ENCODE measurements around the gene RADX.

RADX gene

DNA sequence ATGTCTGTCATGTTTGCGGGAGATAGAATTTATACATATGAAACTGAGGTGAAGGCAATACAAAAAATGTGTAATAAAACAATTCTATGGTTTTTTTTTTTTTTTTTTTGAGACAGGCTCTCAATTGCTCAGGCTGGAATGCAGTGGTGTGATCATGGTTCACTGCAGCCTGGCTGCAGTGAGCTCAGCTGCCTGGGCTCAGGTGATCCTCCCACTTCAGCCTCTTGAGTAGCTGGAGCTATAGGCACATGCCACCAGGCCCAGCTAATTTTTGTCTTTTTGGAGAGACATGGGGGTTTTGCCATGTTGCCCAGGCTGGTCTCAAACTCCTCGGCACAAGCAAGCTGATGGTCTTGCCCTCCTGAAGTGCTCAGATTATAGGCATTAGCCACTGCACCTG is 10.1 kb downstream of the RADX start:
- no peak overlapping the region for H3K27ac ChIP-seq (replicated peaks)
- DNase-seq (ENCODE audit: low read depth in 1 of 2, low spot score in 1 of 2), result no peak
- H3K4me3 ChIP-seq (replicated peaks; ENCODE audit: insufficient read depth, low read length), result no peak overlapping the region
- H3K27me3 ChIP-seq (ENCODE audit: insufficient read depth, poor library complexity, severe bottlenecking), result no peaks in the 10 kb centered on the region
- TF ChIP-seq SPI1 (IDR thresholded peaks at IDR 0.05; ENCODE audit: borderline replicate concordance, low read depth), result no peak
- TF ChIP-seq POLR2AphosphoS5 (IDR thresholded peaks at IDR 0.05; ENCODE audit: low read depth), result no peak
- TF ChIP-seq, protein P1, sequence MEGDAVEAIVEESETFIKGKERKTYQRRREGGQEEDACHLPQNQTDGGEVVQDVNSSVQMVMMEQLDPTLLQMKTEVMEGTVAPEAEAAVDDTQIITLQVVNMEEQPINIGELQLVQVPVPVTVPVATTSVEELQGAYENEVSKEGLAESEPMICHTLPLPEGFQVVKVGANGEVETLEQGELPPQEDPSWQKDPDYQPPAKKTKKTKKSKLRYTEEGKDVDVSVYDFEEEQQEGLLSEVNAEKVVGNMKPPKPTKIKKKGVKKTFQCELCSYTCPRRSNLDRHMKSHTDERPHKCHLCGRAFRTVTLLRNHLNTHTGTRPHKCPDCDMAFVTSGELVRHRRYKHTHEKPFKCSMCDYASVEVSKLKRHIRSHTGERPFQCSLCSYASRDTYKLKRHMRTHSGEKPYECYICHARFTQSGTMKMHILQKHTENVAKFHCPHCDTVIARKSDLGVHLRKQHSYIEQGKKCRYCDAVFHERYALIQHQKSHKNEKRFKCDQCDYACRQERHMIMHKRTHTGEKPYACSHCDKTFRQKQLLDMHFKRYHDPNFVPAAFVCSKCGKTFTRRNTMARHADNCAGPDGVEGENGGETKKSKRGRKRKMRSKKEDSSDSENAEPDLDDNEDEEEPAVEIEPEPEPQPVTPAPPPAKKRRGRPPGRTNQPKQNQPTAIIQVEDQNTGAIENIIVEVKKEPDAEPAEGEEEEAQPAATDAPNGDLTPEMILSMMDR (IDR thresholded peaks at IDR 0.05; ENCODE audit: insufficient read depth, low read length), result no peak
- TF ChIP-seq, protein P2, sequence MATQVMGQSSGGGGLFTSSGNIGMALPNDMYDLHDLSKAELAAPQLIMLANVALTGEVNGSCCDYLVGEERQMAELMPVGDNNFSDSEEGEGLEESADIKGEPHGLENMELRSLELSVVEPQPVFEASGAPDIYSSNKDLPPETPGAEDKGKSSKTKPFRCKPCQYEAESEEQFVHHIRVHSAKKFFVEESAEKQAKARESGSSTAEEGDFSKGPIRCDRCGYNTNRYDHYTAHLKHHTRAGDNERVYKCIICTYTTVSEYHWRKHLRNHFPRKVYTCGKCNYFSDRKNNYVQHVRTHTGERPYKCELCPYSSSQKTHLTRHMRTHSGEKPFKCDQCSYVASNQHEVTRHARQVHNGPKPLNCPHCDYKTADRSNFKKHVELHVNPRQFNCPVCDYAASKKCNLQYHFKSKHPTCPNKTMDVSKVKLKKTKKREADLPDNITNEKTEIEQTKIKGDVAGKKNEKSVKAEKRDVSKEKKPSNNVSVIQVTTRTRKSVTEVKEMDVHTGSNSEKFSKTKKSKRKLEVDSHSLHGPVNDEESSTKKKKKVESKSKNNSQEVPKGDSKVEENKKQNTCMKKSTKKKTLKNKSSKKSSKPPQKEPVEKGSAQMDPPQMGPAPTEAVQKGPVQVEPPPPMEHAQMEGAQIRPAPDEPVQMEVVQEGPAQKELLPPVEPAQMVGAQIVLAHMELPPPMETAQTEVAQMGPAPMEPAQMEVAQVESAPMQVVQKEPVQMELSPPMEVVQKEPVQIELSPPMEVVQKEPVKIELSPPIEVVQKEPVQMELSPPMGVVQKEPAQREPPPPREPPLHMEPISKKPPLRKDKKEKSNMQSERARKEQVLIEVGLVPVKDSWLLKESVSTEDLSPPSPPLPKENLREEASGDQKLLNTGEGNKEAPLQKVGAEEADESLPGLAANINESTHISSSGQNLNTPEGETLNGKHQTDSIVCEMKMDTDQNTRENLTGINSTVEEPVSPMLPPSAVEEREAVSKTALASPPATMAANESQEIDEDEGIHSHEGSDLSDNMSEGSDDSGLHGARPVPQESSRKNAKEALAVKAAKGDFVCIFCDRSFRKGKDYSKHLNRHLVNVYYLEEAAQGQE (IDR thresholded peaks at IDR 0.05; ENCODE audit: insufficient replicate concordance, low read depth), result no peak
- TF ChIP-seq GABPA (IDR thresholded peaks at IDR 0.05; ENCODE audit: low read depth), result no peak

DNA sequence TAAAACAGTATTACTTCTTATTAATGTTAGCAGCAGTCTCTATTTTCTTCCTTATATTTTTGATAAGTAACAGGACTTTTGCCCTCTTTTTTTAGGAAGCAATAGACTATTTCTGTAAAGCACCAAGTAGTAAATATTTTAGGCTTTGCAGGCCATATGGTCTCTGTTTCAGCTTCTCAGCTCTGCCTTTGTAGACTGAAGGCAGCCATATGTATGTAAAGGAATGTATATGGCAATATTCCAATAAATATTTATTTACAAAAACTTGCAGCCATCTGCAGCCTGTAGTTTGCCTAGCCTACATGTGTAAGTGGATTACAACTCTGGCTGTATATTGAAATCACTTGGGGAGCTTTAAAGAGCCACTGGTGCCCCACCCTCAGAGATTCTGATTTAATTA is 15.0 kb downstream of the RADX start:
- H3K27me3 ChIP-seq (ENCODE audit: insufficient read depth, poor library complexity, severe bottlenecking), result no peaks in the 10 kb centered on the region
- no peak overlapping the region for H3K4me3 ChIP-seq (replicated peaks; ENCODE audit: insufficient read depth, low read length)
- DNase-seq (ENCODE audit: low read depth in 1 of 2, low spot score in 1 of 2), result no peak
- no peak overlapping the region for H3K27ac ChIP-seq (replicated peaks)
- no peak for TF ChIP-seq GABPA (IDR thresholded peaks at IDR 0.05; ENCODE audit: low read depth)
- no peak for TF ChIP-seq SPI1 (IDR thresholded peaks at IDR 0.05; ENCODE audit: borderline replicate concordance, low read depth)
- TF ChIP-seq, protein P2 (IDR thresholded peaks at IDR 0.05; ENCODE audit: insufficient replicate concordance, low read depth), result no peak
- TF ChIP-seq, protein P1 (IDR thresholded peaks at IDR 0.05; ENCODE audit: insufficient read depth, low read length), result no peak
- no peak for TF ChIP-seq POLR2AphosphoS5 (IDR thresholded peaks at IDR 0.05; ENCODE audit: low read depth)

DNA sequence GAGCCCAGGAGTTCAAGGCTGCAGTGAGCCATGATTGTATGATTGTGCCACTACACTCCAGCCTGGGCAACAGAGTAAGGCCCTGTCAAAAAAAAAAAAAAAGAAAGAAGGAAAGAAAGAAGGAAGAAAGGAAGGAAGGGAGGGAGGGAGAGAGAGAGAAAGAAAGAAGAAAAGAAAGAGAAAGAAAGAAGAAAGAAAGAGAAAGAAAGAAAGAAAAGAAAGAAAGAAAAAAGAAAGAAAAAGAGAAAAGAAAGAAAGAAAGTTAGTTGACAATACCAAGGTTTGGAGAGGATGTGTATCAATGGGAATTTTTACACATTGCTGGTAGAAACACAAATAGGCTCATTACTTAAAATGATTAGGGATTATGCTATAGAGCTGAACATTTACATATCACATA is 19.8 kb downstream of the RADX start:
- Histone ChIP-seq H3K27ac (replicated peaks) (no peak overlapping the region), H3K4me3 (replicated peaks; ENCODE audit: insufficient read depth, low read length) (no peak overlapping the region), H3K27me3 (ENCODE audit: insufficient read depth, poor library complexity, severe bottlenecking) (no peaks in the 10 kb centered on the region)
- DNase-seq (ENCODE audit: low read depth in 1 of 2, low spot score in 1 of 2), result no peak
- TF ChIP-seq, protein P1 (IDR thresholded peaks at IDR 0.05; ENCODE audit: insufficient read depth, low read length), result no peak
- no peak for TF ChIP-seq SPI1 (IDR thresholded peaks at IDR 0.05; ENCODE audit: borderline replicate concordance, low read depth)
- no peak for TF ChIP-seq POLR2AphosphoS5 (IDR thresholded peaks at IDR 0.05; ENCODE audit: low read depth)
- TF ChIP-seq, protein P2 (IDR thresholded peaks at IDR 0.05; ENCODE audit: insufficient replicate concordance, low read depth), result no peak
- TF ChIP-seq GABPA (IDR thresholded peaks at IDR 0.05; ENCODE audit: low read depth), result no peak
